Body of pancreas (tissue), 4 donors: ENCODE measurements around the gene XPO6. TPM values are rescaled to one million over a fixed set of nuclear protein-coding genes. Genes with fewer than 3 reads are reported as not detected.

ENCODE experiments used
- ATAC-seq: fragments of 150-250 bp; one replicate; pipeline ENCODE4 v1.9.1; 2016
- DNase-seq, 4 donors: peaks; one replicate each; pipeline ENCODE4 v3.0.0-alpha.2; 2019
- H3K27ac ChIP-seq, 4 donors: fragments of 200-600 bp; sonication (generic); 1 replicate in 3 of 4; 2 replicates in 1 of 4; pipeline versions ENCODE4 v1.5.1 to v1.6.1; 2016 to 2019; ENCODE audit warnings: mild to moderate bottlenecking in 1 of 4, mixed read lengths in 1 of 4, moderate library complexity in 1 of 4
- H3K27me3 ChIP-seq, 2 donors: fragments of 200-600 bp; sonication (generic); one replicate each; pipeline ENCODE4 v1.6.0; 2016; ENCODE audit warnings: mild to moderate bottlenecking in 1 of 2
- H3K36me3 ChIP-seq, 2 donors: fragments of 200-600 bp; sonication (generic); replicated peaks in 1 of 2; 2 replicates each; pipeline ENCODE4 v1.5.1; 2016; ENCODE audit warnings: low read depth in 2 of 2; ENCODE audit not compliant: insufficient read depth in 1 of 2
- H3K4me1 ChIP-seq: fragments of 200-600 bp; sonication (generic); one replicate; pipeline ENCODE4 v1.6.0; 2016
- H3K4me3 ChIP-seq, 2 donors: fragments of 200-600 bp; sonication (generic); 1 replicate in 1 of 2; 2 replicates in 1 of 2; pipeline ENCODE4 v1.5.1; 2016 to 2019
- H3K9me3 ChIP-seq, 3 donors: fragments of 200-600 bp; sonication (generic); 1 replicate in 2 of 3; 2 replicates in 1 of 3; pipeline ENCODE4 v1.5.1; 2016
- POLR2A ChIP-seq, 3 donors: fragments of 450-650 bp; IDR thresholded peaks; one replicate each; pipeline ENCODE4 v1.6.1; 2016; ENCODE audit warnings: antibody characterized with exemption in 3 of 3, mild to moderate bottlenecking in 2 of 3
- WGBS, 2 donors: methylation state at CpG; one replicate each; pipeline ENCODE4 v1.1.5; 2017; 5-methylcytosine and 5-hydroxymethylcytosine counted together
- intact Hi-C: fragments of 100-400 bp; cut with DNase I; formaldehyde crosslinking; loops from one replicate; pipeline ENCODE4 v1.15.1; 2023
- total RNA-seq, 2 donors: library from RNA; depleted of rRNA; stranded (reverse); fragments of >200 nt; gene quantifications; one replicate each; pipeline ENCODE4 v1.1.0, GENCODE V29; 2016
- TF ChIP-seq, protein P1 (sequence below), 7 experiments: fragments of 450-650 bp in 4 of 7; fragments of 200-600 bp in 3 of 7; sonication (generic) in 3 of 7; IDR thresholded peaks; one replicate each; pipeline ENCODE4 v1.5.1; 2016 to 2019; ENCODE audit warnings: antibody characterized with exemption in 7 of 7

The XPO6 gene
- total RNA-seq, 2 donors from 2014 or later, result 54.7 to 103 TPM

- no peaks in the 10 kb centered on the region for H3K9me3 ChIP-seq
- H3K27me3 ChIP-seq, result no peaks in the 10 kb centered on the region
- H3K27ac ChIP-seq, result peak overlapping the region in 2 of 4 donors; percentile 49 to 51
- DNase-seq, result no peak
- peak; percentile 9 for ATAC-seq
- H3K4me1 ChIP-seq, result peaks cover 45% of the 10 kb centered on the region
- no peak overlapping the region for H3K4me3 ChIP-seq
- peaks cover 0 to 1% of the 10 kb centered on the region in 2 donors for H3K36me3 ChIP-seq
- WGBS, 2 donors, result 65 to 75% methylated on average over 9 of the region's 9 CpGs
- no peak for TF ChIP-seq POLR2A (IDR thresholded peaks at IDR 0.05)
- TF ChIP-seq, protein P1, sequence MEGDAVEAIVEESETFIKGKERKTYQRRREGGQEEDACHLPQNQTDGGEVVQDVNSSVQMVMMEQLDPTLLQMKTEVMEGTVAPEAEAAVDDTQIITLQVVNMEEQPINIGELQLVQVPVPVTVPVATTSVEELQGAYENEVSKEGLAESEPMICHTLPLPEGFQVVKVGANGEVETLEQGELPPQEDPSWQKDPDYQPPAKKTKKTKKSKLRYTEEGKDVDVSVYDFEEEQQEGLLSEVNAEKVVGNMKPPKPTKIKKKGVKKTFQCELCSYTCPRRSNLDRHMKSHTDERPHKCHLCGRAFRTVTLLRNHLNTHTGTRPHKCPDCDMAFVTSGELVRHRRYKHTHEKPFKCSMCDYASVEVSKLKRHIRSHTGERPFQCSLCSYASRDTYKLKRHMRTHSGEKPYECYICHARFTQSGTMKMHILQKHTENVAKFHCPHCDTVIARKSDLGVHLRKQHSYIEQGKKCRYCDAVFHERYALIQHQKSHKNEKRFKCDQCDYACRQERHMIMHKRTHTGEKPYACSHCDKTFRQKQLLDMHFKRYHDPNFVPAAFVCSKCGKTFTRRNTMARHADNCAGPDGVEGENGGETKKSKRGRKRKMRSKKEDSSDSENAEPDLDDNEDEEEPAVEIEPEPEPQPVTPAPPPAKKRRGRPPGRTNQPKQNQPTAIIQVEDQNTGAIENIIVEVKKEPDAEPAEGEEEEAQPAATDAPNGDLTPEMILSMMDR (IDR thresholded peaks at IDR 0.05), result no peak
- intact Hi-C loops, result no loop called here
Measured at GRCh38 chr16:28180655-28181460, 30.9 kb downstream of the XPO6 start.

DNA sequence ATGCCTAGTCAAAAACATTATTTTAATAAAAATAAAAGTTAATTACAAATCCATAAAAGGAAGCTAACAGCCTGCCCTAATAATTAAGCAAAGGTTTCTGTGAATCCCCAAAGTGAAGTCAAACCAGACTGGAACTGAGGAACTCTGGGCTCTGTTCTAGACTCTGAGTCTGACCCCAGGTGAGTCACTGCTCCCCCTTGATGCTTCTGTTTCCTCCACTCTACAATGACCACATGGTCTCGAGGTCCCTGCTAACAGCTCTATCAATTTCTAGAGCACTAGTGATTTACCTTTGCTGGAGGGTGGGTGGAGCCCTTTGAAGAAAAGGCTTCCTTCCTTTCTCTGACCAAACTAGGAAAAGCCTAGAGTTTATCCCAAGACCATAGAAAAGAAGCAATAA, 32.4 kb downstream of the XPO6 start:
- no peak for ATAC-seq
- H3K9me3 ChIP-seq, result no peaks in the 10 kb centered on the region
- H3K4me1 ChIP-seq, result peaks cover 41% of the 10 kb centered on the region
- H3K4me3 ChIP-seq, result no peak overlapping the region
- no peak for DNase-seq
- no peaks in the 10 kb centered on the region for H3K27me3 ChIP-seq
- no peak overlapping the region for H3K27ac ChIP-seq
- WGBS, 2 donors, result 84 to 85% methylated on average over 1 of the region's 1 CpG
- peaks cover 0 to 1% of the 10 kb centered on the region in 2 donors for H3K36me3 ChIP-seq
- no peak for TF ChIP-seq POLR2A (IDR thresholded peaks at IDR 0.05)
- TF ChIP-seq, protein P1 (IDR thresholded peaks at IDR 0.05), result no peak
- intact Hi-C loops, result no loop called here

DNA sequence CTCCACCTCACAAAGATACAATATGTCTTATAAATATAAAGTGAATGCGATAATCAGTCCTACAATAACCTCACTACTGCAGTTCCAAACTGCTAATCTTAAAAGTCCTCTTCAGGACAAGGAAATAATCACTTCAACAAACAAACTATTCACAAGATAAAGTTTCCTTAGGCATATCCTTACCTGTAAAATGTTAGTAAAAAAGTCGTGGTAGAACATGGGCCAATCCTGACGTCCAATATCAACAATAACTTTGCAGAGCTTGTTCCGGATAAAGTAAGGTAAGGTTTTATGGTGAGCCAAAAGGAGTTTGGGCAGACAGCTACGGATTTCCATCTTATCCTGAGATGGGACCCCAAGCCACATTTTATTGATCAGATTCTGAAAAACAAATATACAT, 36.0 kb downstream of the XPO6 start:
- TF ChIP-seq POLR2A (IDR thresholded peaks at IDR 0.05), result no peak
- TF ChIP-seq, protein P1 (IDR thresholded peaks at IDR 0.05), result no peak
- ATAC-seq (no peak), DNase-seq (no peak)
- intact Hi-C loops, result no loop called here
- no peak overlapping the region for H3K4me3 ChIP-seq
- no peaks in the 10 kb centered on the region for H3K9me3 ChIP-seq
- WGBS, 2 donors, result 64 to 80% methylated on average over 5 of the region's 5 CpGs
- H3K4me1 ChIP-seq, result peaks cover 5% of the 10 kb centered on the region
- peaks cover 0 to 1% of the 10 kb centered on the region in 2 donors for H3K36me3 ChIP-seq
- no peak overlapping the region for H3K27ac ChIP-seq
- no peaks in the 10 kb centered on the region for H3K27me3 ChIP-seq

DNA sequence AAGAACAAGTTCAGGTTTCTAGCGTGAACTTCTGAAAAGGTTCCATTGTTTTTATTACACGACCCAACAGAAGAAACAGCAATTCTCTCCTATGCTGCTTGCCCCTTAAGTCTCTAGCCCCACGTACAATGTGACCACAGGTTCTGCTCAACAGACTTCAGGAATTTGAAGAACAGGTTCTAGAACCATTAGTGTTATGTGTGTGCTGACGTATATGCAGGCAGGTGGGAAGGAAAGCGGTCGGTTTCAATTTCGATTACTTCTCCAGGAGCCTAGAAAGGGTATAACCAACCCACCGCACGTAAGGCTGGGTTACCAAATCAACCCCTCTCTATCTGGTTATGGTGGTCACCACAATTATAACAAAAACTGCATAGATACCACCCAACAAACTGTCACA, 39.4 kb downstream of the XPO6 start:
- TF ChIP-seq POLR2A (IDR thresholded peaks at IDR 0.05), result no peak
- TF ChIP-seq, protein P1 (IDR thresholded peaks at IDR 0.05), result no peak
- Histone ChIP-seq H3K4me3 (no peak overlapping the region), H3K9me3 (no peaks in the 10 kb centered on the region), H3K36me3 (peaks cover 0 to 10% of the 10 kb centered on the region in 2 donors), H3K27ac (no peak overlapping the region), H3K27me3 (no peaks in the 10 kb centered on the region), H3K4me1 (no peaks in the 10 kb centered on the region)
- no peak for ATAC-seq
- intact Hi-C loops, result no loop called here
- no peak for DNase-seq
- 80 to 85% methylated on average over 9 of the region's 9 CpGs for WGBS, 2 donors

- no peaks in the 10 kb centered on the region for H3K9me3 ChIP-seq
- no peak overlapping the region for H3K4me3 ChIP-seq
- no peak for TF ChIP-seq POLR2A (IDR thresholded peaks at IDR 0.05)
- TF ChIP-seq, protein P1 (IDR thresholded peaks at IDR 0.05), result no peak
- H3K27me3 ChIP-seq, result no peaks in the 10 kb centered on the region
- intact Hi-C loops, result no loop called here
- WGBS, 2 donors, result 90 to 99% methylated on average over 2 of the region's 2 CpGs
- DNase-seq (no peak), ATAC-seq (no peak)
- H3K36me3 ChIP-seq, result peaks cover 0 to 15% of the 10 kb centered on the region in 2 donors
- H3K4me1 ChIP-seq, result no peaks in the 10 kb centered on the region
- H3K27ac ChIP-seq, result no peak overlapping the region
Measured at GRCh38 chr16:28171816-28172215, 39.9 kb downstream of the XPO6 start.
